ENCODE data around the gene SOHLH1. TPM values are rescaled to one million over a fixed set of nuclear protein-coding genes. Genes with fewer than 3 reads are reported as not detected.

Gene SOHLH1
- total RNA-seq, 1 experiment from 2014 or later = not detected

DNA sequence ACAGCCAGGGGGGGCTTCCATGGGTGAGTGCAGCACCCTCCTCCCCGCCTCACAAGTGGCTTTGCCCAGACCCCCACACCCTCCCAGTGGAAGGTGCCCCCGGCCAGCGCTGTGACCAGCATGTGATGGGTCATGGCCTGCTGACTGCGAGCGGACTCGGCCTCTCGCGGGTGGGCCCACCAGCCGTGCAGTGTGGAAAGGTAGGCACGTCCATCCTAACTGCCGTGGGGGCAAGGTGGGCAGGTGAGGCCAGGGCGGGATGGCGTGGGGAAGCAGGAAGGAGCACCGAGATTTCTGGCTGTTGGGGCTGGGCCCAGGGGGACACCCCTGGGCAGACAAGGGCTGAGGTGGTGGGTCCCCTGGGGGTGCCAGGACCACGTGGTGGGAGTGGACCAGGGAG lies 12.1 kb downstream of the SOHLH1 start:
- ATAC-seq (no peak), DNase-seq (ENCODE audit: low read depth, low spot score) (no peak)
- H3K4me3 ChIP-seq (replicated peaks in 1 of 2; ENCODE audit: low read depth in 1 of 2, low read length in 2 of 2) = no peak overlapping the region
- H2AFZ ChIP-seq (ENCODE audit: low read depth, low read length, poor library complexity, severe bottlenecking) = no peak overlapping the region
- no peak overlapping the region for H3K4me2 ChIP-seq (ENCODE audit: low read length)
- no peaks in the 10 kb centered on the region for H3K27me3 ChIP-seq (ENCODE audit: insufficient read depth, low read length)
- H3K36me3 ChIP-seq (ENCODE audit: control insufficient read depth in 1 of 2, insufficient read depth in 2 of 2, low read length in 2 of 2) = no peaks in the 10 kb centered on the region
- no peaks in the 10 kb centered on the region for H3K9me3 ChIP-seq (ENCODE audit: control insufficient read depth in 1 of 2, insufficient read depth in 1 of 2, low read depth in 1 of 2, low read length in 2 of 2)
- intact Hi-C loops (cut with micrococcal nuclease) = no loop called here
- H4K20me1 ChIP-seq (ENCODE audit: insufficient read depth) = no peaks in the 10 kb centered on the region
- POLR2A ChIA-PET = no interaction called here
- no peaks in the 10 kb centered on the region for H3K9me2 ChIP-seq (ENCODE audit: insufficient read depth)
- RAD21 ChIA-PET (ENCODE audit: low non-redundant PET in 1 of 2, low total read pairs in 2 of 2, uncharacterized antibody in 2 of 2, unreplicated experiment in 2 of 2) = no interaction called here
- no peak overlapping the region for H3K27ac ChIP-seq (ENCODE audit: low read depth, low read length)
- no TSS peak for BruUV-seq (replicated peaks)
- H3K79me2 ChIP-seq (ENCODE audit: insufficient read depth, low read length) = no peaks in the 10 kb centered on the region
- CTCF ChIA-PET = no interaction called here
- no peak for TF ChIP-seq ZNF274 (IDR thresholded peaks at IDR 0.05; ENCODE audit: low read depth, low read length)
- no peak for TF ChIP-seq TCF7L2 (IDR thresholded peaks at IDR 0.05; ENCODE audit: borderline replicate concordance, extremely low read depth, insufficient read depth, insufficient read length)
- TF ChIP-seq FOSL1 (IDR thresholded peaks at IDR 0.05; ENCODE audit: low read depth) = no peak
- no peak for TF ChIP-seq POLR2AphosphoS5 (IDR thresholded peaks at IDR 0.05; ENCODE audit: low read depth, low read length)
- TF ChIP-seq, protein P1, sequence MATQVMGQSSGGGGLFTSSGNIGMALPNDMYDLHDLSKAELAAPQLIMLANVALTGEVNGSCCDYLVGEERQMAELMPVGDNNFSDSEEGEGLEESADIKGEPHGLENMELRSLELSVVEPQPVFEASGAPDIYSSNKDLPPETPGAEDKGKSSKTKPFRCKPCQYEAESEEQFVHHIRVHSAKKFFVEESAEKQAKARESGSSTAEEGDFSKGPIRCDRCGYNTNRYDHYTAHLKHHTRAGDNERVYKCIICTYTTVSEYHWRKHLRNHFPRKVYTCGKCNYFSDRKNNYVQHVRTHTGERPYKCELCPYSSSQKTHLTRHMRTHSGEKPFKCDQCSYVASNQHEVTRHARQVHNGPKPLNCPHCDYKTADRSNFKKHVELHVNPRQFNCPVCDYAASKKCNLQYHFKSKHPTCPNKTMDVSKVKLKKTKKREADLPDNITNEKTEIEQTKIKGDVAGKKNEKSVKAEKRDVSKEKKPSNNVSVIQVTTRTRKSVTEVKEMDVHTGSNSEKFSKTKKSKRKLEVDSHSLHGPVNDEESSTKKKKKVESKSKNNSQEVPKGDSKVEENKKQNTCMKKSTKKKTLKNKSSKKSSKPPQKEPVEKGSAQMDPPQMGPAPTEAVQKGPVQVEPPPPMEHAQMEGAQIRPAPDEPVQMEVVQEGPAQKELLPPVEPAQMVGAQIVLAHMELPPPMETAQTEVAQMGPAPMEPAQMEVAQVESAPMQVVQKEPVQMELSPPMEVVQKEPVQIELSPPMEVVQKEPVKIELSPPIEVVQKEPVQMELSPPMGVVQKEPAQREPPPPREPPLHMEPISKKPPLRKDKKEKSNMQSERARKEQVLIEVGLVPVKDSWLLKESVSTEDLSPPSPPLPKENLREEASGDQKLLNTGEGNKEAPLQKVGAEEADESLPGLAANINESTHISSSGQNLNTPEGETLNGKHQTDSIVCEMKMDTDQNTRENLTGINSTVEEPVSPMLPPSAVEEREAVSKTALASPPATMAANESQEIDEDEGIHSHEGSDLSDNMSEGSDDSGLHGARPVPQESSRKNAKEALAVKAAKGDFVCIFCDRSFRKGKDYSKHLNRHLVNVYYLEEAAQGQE (IDR thresholded peaks at IDR 0.05; ENCODE audit: low read depth) = no peak
- TF ChIP-seq POLR2A (IDR thresholded peaks at IDR 0.05; ENCODE audit: borderline replicate concordance, extremely low read depth, insufficient read depth, insufficient read length) = no peak
- no peak for TF ChIP-seq EZH2phosphoT487 (IDR thresholded peaks at IDR 0.05; ENCODE audit: borderline replicate concordance)
- TF ChIP-seq SRF (IDR thresholded peaks at IDR 0.05; ENCODE audit: low read depth) = no peak
- no peak for TF ChIP-seq SIN3A (IDR thresholded peaks at IDR 0.05; ENCODE audit: low read depth)
- TF ChIP-seq JUND (IDR thresholded peaks at IDR 0.05) = no peak
- TF ChIP-seq ZFX (IDR thresholded peaks at IDR 0.05) = no peak
- TF ChIP-seq CBX3 (IDR thresholded peaks at IDR 0.05; ENCODE audit: low read depth) = no peak
- TF ChIP-seq, protein P2, sequence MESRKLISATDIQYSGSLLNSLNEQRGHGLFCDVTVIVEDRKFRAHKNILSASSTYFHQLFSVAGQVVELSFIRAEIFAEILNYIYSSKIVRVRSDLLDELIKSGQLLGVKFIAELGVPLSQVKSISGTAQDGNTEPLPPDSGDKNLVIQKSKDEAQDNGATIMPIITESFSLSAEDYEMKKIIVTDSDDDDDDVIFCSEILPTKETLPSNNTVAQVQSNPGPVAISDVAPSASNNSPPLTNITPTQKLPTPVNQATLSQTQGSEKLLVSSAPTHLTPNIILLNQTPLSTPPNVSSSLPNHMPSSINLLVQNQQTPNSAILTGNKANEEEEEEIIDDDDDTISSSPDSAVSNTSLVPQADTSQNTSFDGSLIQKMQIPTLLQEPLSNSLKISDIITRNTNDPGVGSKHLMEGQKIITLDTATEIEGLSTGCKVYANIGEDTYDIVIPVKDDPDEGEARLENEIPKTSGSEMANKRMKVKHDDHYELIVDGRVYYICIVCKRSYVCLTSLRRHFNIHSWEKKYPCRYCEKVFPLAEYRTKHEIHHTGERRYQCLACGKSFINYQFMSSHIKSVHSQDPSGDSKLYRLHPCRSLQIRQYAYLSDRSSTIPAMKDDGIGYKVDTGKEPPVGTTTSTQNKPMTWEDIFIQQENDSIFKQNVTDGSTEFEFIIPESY (IDR thresholded peaks at IDR 0.05; ENCODE audit: extremely low read depth, insufficient replicate concordance, low read length) = no peak
- peaks cover 0 to 4% of the 10 kb centered on the region in 2 experiments; a peak in 2 of 4 replicates for H3K4me1 ChIP-seq (ENCODE audit: control insufficient read depth in 1 of 2, insufficient read depth in 2 of 2, low read length in 2 of 2)
- no peak overlapping the region for H3K9ac ChIP-seq (ENCODE audit: low read length)

Measured in HCT116 (cell line).